GM12892 (cell line): Measurements from ENCODE around the gene LSM3.

ENCODE experiments used
- POLR2A ChIP-seq: IDR thresholded peaks from 2 replicates; pipeline ENCODE4 v1.6.1; 2011; ENCODE audit warnings: low read depth, low read length, control low read depth
- POLR2AphosphoS5 ChIP-seq: IDR thresholded peaks from 2 replicates; pipeline ENCODE4 v1.6.1; 2011; ENCODE audit warnings: low read depth, low read length, control low read depth

DNA sequence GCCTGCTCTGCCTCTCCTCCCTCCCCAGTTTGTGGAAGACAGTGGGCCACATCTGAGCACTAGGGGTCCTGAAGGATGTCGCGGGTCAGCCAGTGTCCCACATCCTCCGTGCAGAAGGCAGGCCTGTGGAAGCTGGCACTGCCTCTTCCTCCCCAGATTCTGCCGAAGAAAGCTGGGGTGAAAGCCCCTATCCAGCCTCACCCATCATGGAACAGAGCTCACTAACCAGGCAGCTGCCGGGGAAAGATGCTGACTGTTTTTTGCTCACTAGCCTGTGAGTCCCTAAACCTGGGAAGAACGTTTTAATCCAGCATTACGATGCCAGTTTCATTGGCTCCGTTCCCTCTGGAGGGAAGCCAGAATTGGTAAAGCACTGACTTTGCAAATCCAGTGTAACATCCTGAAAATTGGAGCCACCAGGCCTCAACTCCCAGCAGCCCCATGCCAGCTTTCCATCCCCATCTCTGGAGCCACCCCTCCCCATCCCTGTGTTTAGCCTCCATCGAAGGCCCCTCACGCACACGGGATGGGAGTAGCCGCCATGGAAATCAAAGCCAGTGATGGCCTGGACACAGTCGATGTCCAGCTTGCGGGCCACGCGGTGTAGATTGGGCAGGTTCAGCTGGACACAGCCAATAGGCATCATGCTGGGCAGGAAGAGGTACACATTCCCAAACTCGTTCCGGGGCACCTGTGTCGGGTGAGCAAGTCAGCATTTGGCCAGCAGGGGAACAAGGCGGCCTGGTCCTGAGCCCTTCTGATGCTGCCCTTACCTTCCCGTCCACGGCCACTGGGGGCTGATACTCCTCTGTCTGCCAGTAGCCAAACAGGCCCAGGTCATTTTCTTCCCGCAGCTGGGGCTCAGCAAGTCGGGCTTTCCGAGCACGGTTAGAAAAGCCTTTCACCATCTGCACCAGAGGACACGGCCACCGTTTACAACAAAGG is 30.3 kb upstream of the LSM3 start:
- TF ChIP-seq POLR2A (no peak), POLR2AphosphoS5 (no peak)
